Tibial nerve (tissue), 4 donors: Measurements from ENCODE around the gene EYS. TPM values are rescaled to one million over a fixed set of nuclear protein-coding genes. Genes with fewer than 3 reads are reported as not detected.

Experiments
- DNase-seq, 2 donors: peaks; one replicate each; pipeline ENCODE4 v3.0.0-alpha.2; 2019; ENCODE audit warnings: low spot score in 2 of 2
- H3K27ac ChIP-seq, 4 donors: fragments of 200-600 bp; sonication (generic) in 3 of 4; one replicate each; pipeline ENCODE4 v1.5.1; 2017 to 2019; ENCODE audit warnings: mild to moderate bottlenecking in 1 of 4
- H3K27me3 ChIP-seq, 2 donors: fragments of 200-600 bp; sonication (generic) in 1 of 2; one replicate each; pipeline versions ENCODE4 v1.5.1 to v1.6.0; 2017 to 2019
- H3K36me3 ChIP-seq, 3 donors: fragments of 200-600 bp; sonication (generic); one replicate each; pipeline ENCODE4 v1.5.1; 2018 to 2019
- H3K4me1 ChIP-seq, 4 donors: fragments of 200-600 bp; sonication (generic) in 3 of 4; one replicate each; pipeline ENCODE4 v1.5.1; 2017 to 2019
- H3K4me3 ChIP-seq, 4 donors: fragments of 200-600 bp; sonication (generic) in 3 of 4; one replicate each; pipeline ENCODE4 v1.5.1; 2017 to 2019; ENCODE audit warnings: mild to moderate bottlenecking in 1 of 4, moderate library complexity in 1 of 4
- H3K9me3 ChIP-seq, 4 donors: fragments of 200-600 bp; sonication (generic) in 3 of 4; one replicate each; pipeline ENCODE4 v1.5.1; 2017 to 2019
- CTCF ChIP-seq, 5 experiments: fragments of 200-600 bp in 3 of 5; fragments of 450-650 bp in 2 of 5; sonication (generic) in 3 of 5; IDR thresholded peaks; one replicate each; pipeline ENCODE4 v1.5.1; 2016 to 2019; ENCODE audit warnings: antibody characterized with exemption in 5 of 5, mild to moderate bottlenecking in 3 of 5, moderate library complexity in 2 of 5
- EP300 ChIP-seq, 2 donors: sonication (generic); formaldehyde crosslinking; IDR thresholded peaks; one replicate each; pipeline ENCODE4 v1.6.1; 2017; ENCODE audit warnings: antibody characterized with exemption in 2 of 2, mild to moderate bottlenecking in 1 of 2
- POLR2A ChIP-seq, 2 donors: fragments of 450-650 bp; IDR thresholded peaks; one replicate each; pipeline ENCODE4 v1.6.1; 2017; ENCODE audit warnings: antibody characterized with exemption in 2 of 2, mild to moderate bottlenecking in 2 of 2, moderate library complexity in 2 of 2
- WGBS, 2 donors: methylation state at CpG; one replicate each; pipeline ENCODE4 v1.1.5; 2018; 5-methylcytosine and 5-hydroxymethylcytosine counted together
- total RNA-seq, 4 donors: library from RNA; depleted of rRNA; stranded (reverse); fragments of >200 nt; gene quantifications; one replicate each; pipeline ENCODE4 v1.1.0, GENCODE V29; 2016

The EYS gene
- total RNA-seq, 4 donors from 2014 or later, result under 0.01 to 4.5 (median 0.39) TPM; not detected in 1

- H3K27me3 ChIP-seq, result no peaks in the 10 kb centered on the region
- no peak overlapping the region for H3K4me3 ChIP-seq
- H3K9me3 ChIP-seq, result no peaks in the 10 kb centered on the region
- no peak overlapping the region for H3K27ac ChIP-seq
- no peak for DNase-seq
- H3K4me1 ChIP-seq, result no peaks in the 10 kb centered on the region
- no peak for TF ChIP-seq EP300 (IDR thresholded peaks at IDR 0.05)
- no peak for TF ChIP-seq POLR2A (IDR thresholded peaks at IDR 0.05)
- TF ChIP-seq CTCF (IDR thresholded peaks at IDR 0.05), result no peak
- H3K36me3 ChIP-seq, result no peaks in the 10 kb centered on the region
- 77 to 88% methylated on average over 3 of the region's 3 CpGs for WGBS, 2 donors
These were observed 1917.3 kb downstream of the EYS start for GRCh38 chr6:63789699-63790098.

- no peak for TF ChIP-seq EP300 (IDR thresholded peaks at IDR 0.05)
- no peak for TF ChIP-seq CTCF (IDR thresholded peaks at IDR 0.05)
- no peak for TF ChIP-seq POLR2A (IDR thresholded peaks at IDR 0.05)
- Histone ChIP-seq H3K4me1 (no peaks in the 10 kb centered on the region), H3K9me3 (no peaks in the 10 kb centered on the region), H3K4me3 (no peak overlapping the region), H3K27me3 (no peaks in the 10 kb centered on the region), H3K36me3 (no peaks in the 10 kb centered on the region), H3K27ac (no peak overlapping the region)
- WGBS, 2 donors, result 82% methylated on average over 2 of the region's 2 CpGs
- no peak for DNase-seq
These were observed 1918.5 kb downstream of the EYS start for GRCh38 chr6:63788569-63788968.

GRCh38 chr6:63787021-63787420 is 1920.0 kb downstream of the EYS start:
- no peaks in the 10 kb centered on the region for H3K9me3 ChIP-seq
- H3K4me1 ChIP-seq, result no peaks in the 10 kb centered on the region
- no peak overlapping the region for H3K27ac ChIP-seq
- 80 to 88% methylated on average over 1 of the region's 1 CpG for WGBS, 2 donors
- DNase-seq, result no peak
- TF ChIP-seq POLR2A (IDR thresholded peaks at IDR 0.05), result no peak
- TF ChIP-seq CTCF (IDR thresholded peaks at IDR 0.05), result no peak
- TF ChIP-seq EP300 (IDR thresholded peaks at IDR 0.05), result no peak
- no peak overlapping the region for H3K4me3 ChIP-seq
- no peaks in the 10 kb centered on the region for H3K36me3 ChIP-seq
- H3K27me3 ChIP-seq, result no peaks in the 10 kb centered on the region

- H3K9me3 ChIP-seq, result peaks cover 0 to 3% (median 0%) of the 10 kb centered on the region in 4 donors
- H3K27ac ChIP-seq, result no peak overlapping the region
- DNase-seq, result no peak
- no peaks in the 10 kb centered on the region for H3K36me3 ChIP-seq
- 86 to 95% methylated on average over 1 of the region's 1 CpG for WGBS, 2 donors
- no peaks in the 10 kb centered on the region for H3K4me1 ChIP-seq
- no peaks in the 10 kb centered on the region for H3K27me3 ChIP-seq
- H3K4me3 ChIP-seq, result no peak overlapping the region
- TF ChIP-seq EP300 (IDR thresholded peaks at IDR 0.05), result no peak
These were observed 1922.0 kb downstream of the EYS start for GRCh38 chr6:63785006-63785405.

GRCh38 chr6:63783096-63783495 is 1923.9 kb downstream of the EYS start:
- WGBS, 2 donors, result 81 to 90% methylated on average over 1 of the region's 1 CpG
- Histone ChIP-seq H3K27me3 (no peaks in the 10 kb centered on the region), H3K27ac (no peak overlapping the region), H3K36me3 (no peaks in the 10 kb centered on the region), H3K9me3 (peaks cover 0 to 3% (median 0%) of the 10 kb centered on the region in 4 donors), H3K4me1 (no peaks in the 10 kb centered on the region), H3K4me3 (no peak overlapping the region)
- TF ChIP-seq POLR2A (IDR thresholded peaks at IDR 0.05) (no peak), EP300 (IDR thresholded peaks at IDR 0.05) (no peak), CTCF (IDR thresholded peaks at IDR 0.05) (no peak)
- DNase-seq, result no peak

- Histone ChIP-seq H3K36me3 (no peaks in the 10 kb centered on the region), H3K4me3 (no peak overlapping the region), H3K27me3 (no peaks in the 10 kb centered on the region), H3K9me3 (no peaks in the 10 kb centered on the region), H3K4me1 (no peaks in the 10 kb centered on the region), H3K27ac (no peak overlapping the region)
- 26 to 33% methylated on average over 1 of the region's 1 CpG for WGBS, 2 donors
- DNase-seq, result no peak
- TF ChIP-seq CTCF (IDR thresholded peaks at IDR 0.05), result no peak
- TF ChIP-seq POLR2A (IDR thresholded peaks at IDR 0.05), result no peak
- no peak for TF ChIP-seq EP300 (IDR thresholded peaks at IDR 0.05)
These were observed 1932.1 kb downstream of the EYS start for GRCh38 chr6:63774961-63775360.
